GM12878 (cell line): ENCODE measurements around the gene SOWAHB. TPM values are rescaled to one million over a fixed set of nuclear protein-coding genes. Genes with fewer than 3 reads are reported as not detected.

ENCODE experiments used
- ATAC-seq: fragments of 200-7000 bp; cut with Tn5 transposase; 3 replicates; pipeline ENCODE4 v1.9.1; 2020; ENCODE audit warnings: mild to moderate bottlenecking, moderate library complexity
- BruUV-seq: library from RNA; stranded (reverse); fragments of 400-500 nt; replicated peaks from 2 replicates; lab custom pipeline; 2021; lab: Mats Ljungman, UMichigan
- CTCF ChIA-PET: fragments of 300-600 bp; sonication (Branson Sonifier 250); formaldehyde crosslinking; extraction: SDS; loops from one replicate; lab custom pipeline; 2021; ENCODE audit warnings: inconsistent platforms; lab: Yijun Ruan, JAX
- POLR2A ChIA-PET: fragments of 350-600 bp; formaldehyde crosslinking; extraction: SDS; loops from one replicate; lab custom pipeline; 2021; ENCODE audit warnings: inconsistent platforms; lab: Charles Lee
- RAD21 ChIA-PET: fragments of 300-600 bp; sonication (Branson Sonifier 250); formaldehyde crosslinking; loops from one replicate; lab custom pipeline; 2023; ENCODE audit warnings: antibody characterized with exemption; ENCODE audit not compliant: unreplicated experiment; lab: Charles Lee
- SMC1A ChIA-PET: fragments of 300-600 bp; sonication (Branson Sonifier 250); formaldehyde crosslinking; loops from one replicate; lab custom pipeline; 2023; ENCODE audit not compliant: unreplicated experiment, uncharacterized antibody; lab: Charles Lee
- DNase-seq: peaks from one replicate; pipeline ENCODE4 v3.0.0-alpha.2; 2011; ENCODE audit warnings: low read depth, low spot score
- FAIRE-seq: peaks from 3 replicates; lab custom pipeline; 2011; peaks lifted over from hg19 to GRCh38; lab: Jason Lieb, UNC
- H2AFZ ChIP-seq: 2 replicates; pipeline ENCODE4 v1.6.0; 2011; ENCODE audit warnings: low read depth, low read length, control low read depth; ENCODE audit not compliant: control insufficient read depth
- H3K27ac ChIP-seq: 2 replicates; pipeline ENCODE4 v1.5.1; 2011; ENCODE audit warnings: control low read depth; ENCODE audit not compliant: control insufficient read depth, insufficient read depth
- H3K27me3 ChIP-seq, 2 experiments: replicated peaks in 1 of 2; 2 replicates each; pipeline versions ENCODE4 v1.6.0 to v1.6.1; 2011; ENCODE audit warnings: low read length in 1 of 2; ENCODE audit not compliant: control insufficient read depth in 2 of 2, insufficient read depth in 2 of 2
- H3K36me3 ChIP-seq, 2 experiments: 2 replicates each; pipeline ENCODE4 v1.5.1; 2011; ENCODE audit warnings: low read length in 1 of 2; ENCODE audit not compliant: control insufficient read depth in 2 of 2, insufficient read depth in 2 of 2
- H3K4me1 ChIP-seq: 2 replicates; pipeline ENCODE4 v1.6.1; 2011; ENCODE audit warnings: mild to moderate bottlenecking, low read length, moderate library complexity, mixed read lengths; ENCODE audit not compliant: control insufficient read depth, insufficient read depth
- H3K4me2 ChIP-seq: 2 replicates; pipeline ENCODE4 v1.6.0; 2011; ENCODE audit warnings: control low read depth; ENCODE audit not compliant: control insufficient read depth, insufficient read depth
- H3K4me3 ChIP-seq: fragments of 200-600 bp; sonication (generic); 2 replicates; pipeline ENCODE4 v1.5.1; 2016
- H3K79me2 ChIP-seq: 2 replicates; pipeline ENCODE4 v1.6.0; 2011; ENCODE audit warnings: low read length; ENCODE audit not compliant: control insufficient read depth, insufficient read depth
- H3K9ac ChIP-seq: 2 replicates; pipeline ENCODE4 v1.8.0; 2011; ENCODE audit warnings: low read length, control low read depth, mixed read lengths; ENCODE audit not compliant: control insufficient read depth, insufficient read depth
- H3K9me3 ChIP-seq: replicated peaks from 3 replicates; pipeline ENCODE4 v1.5.1; 2011; ENCODE audit warnings: mild to moderate bottlenecking, low read length; ENCODE audit not compliant: control insufficient read depth, insufficient read depth
- H4K20me1 ChIP-seq: 2 replicates; pipeline ENCODE4 v1.6.0; 2011; ENCODE audit not compliant: control insufficient read depth, insufficient read depth
- CBX5 ChIP-seq: sonication (generic); IDR thresholded peaks from 2 replicates; pipeline ENCODE4 v1.6.1; 2016; ENCODE audit warnings: low read depth, moderate library complexity, mild to moderate bottlenecking, inconsistent platforms
- CHD2 ChIP-seq: IDR thresholded peaks from 2 replicates; pipeline ENCODE4 v1.6.1; 2011; ENCODE audit warnings: low read depth, low read length, improper control_type of control experiment, borderline replicate concordance
- IRF4 ChIP-seq: IDR thresholded peaks from 2 replicates; pipeline ENCODE4 v1.6.1; 2011; ENCODE audit warnings: low read depth, low read length
- MXI1 ChIP-seq: fragments of 150-350 bp; IDR thresholded peaks from 2 replicates; pipeline ENCODE4 v1.6.1; 2011; ENCODE audit warnings: low read depth, mild to moderate bottlenecking, inconsistent platforms, low read length, improper control_type of control experiment
- NR2F1 ChIP-seq: fragments of 450-650 bp; conservative IDR thresholded peaks from 2 replicates; pipeline ENCODE4 v1.6.1; 2017; ENCODE audit warnings: mild to moderate bottlenecking
- SP1 ChIP-seq: IDR thresholded peaks from one replicate; pipeline ENCODE4 v1.6.1; 2011; ENCODE audit warnings: low read depth, low read length
- TCF3 ChIP-seq: IDR thresholded peaks from 2 replicates; pipeline ENCODE4 v1.6.1; 2012; ENCODE audit warnings: low read depth, mild to moderate bottlenecking, low read length, borderline replicate concordance; ENCODE audit not compliant: insufficient read depth
- WGBS: methylation state at CpG from one replicate; pipeline ENCODE4 v1.1.6; 2016; ENCODE audit warnings: low lambda C conversion rate; ENCODE audit not compliant: insufficient replicate concordance, insufficient coverage; ENCODE audit errors: missing lambda C conversion rate; 5-methylcytosine and 5-hydroxymethylcytosine counted together
- in situ Hi-C: fragments of 300-500 bp; cut with MboI; formaldehyde crosslinking; loops from 9 replicates; pipeline ENCODE4 v1.14.3; 2018; ENCODE audit warnings: mixed read lengths
- intact Hi-C: fragments of 100-400 bp; cut with micrococcal nuclease; formaldehyde crosslinking; loops from one replicate; pipeline ENCODE4 v1.14.2; 2022; ENCODE audit not compliant: unreplicated experiment
- polyA plus RNA-seq, 11 experiments: library from polyadenylated mRNA; depleted of rRNA in 4 of 11; unstranded in 6 of 11; stranded (reverse) in 5 of 11; fragments of >200 nt; fragmentation: Nextera tagmentation in 4 of 11; fragmentation: Illumina TruSeq in 1 of 11; extraction: Ambion mirVana in 4 of 11; extraction: Trizol in 1 of 11; gene quantifications; 1 replicate in 1 of 11; 2 replicates in 10 of 11; pipeline versions ENCODE4 v1.2.1 to v1.2.3, GENCODE V29; 2011 to 2016; ENCODE audit warnings: inconsistent platforms in 2 of 11, missing spikeins in 2 of 11, low read depth in 1 of 11
- total RNA-seq, 4 experiments: library from RNA; depleted of rRNA in 3 of 4; stranded (reverse); fragments of >200 nt in 3 of 4; fragmentation: Illumina TruSeq in 1 of 4; extraction: Trizol in 1 of 4; gene quantifications; 2 replicates each; pipeline versions ENCODE4 v1.2.1 to v1.2.3, GENCODE V29; 2013 to 2021
- TF ChIP-seq, protein P1 (sequence below): fragments of 450-650 bp; IDR thresholded peaks from 2 replicates; pipeline ENCODE4 v1.6.1; 2017; ENCODE audit warnings: borderline replicate concordance
- TF ChIP-seq, protein P2 (sequence below): fragments of 450-650 bp; IDR thresholded peaks from 2 replicates; pipeline ENCODE4 v1.6.1; 2017; ENCODE audit warnings: mild to moderate bottlenecking, moderate library complexity
- TF ChIP-seq, protein P3 (sequence below): fragments of 450-650 bp; IDR thresholded peaks from 2 replicates; pipeline ENCODE4 v1.6.1; 2017; ENCODE audit warnings: mild to moderate bottlenecking, low read depth, inconsistent platforms; ENCODE audit not compliant: poor library complexity, severe bottlenecking
- TF ChIP-seq, protein P4 (sequence below): IDR thresholded peaks from 2 replicates; pipeline ENCODE4 v1.6.1; 2011; ENCODE audit warnings: mild to moderate bottlenecking, low read depth, low read length, moderate library complexity; ENCODE audit not compliant: insufficient replicate concordance

The SOWAHB gene
- total and polyA plus RNA-seq, 10 of the 15 experiments (the other 5 are each of a cell fraction or from before 2014, with no cell fraction given) = 0.01 to 0.13 (median 0.05) TPM; not detected in 4

DNA sequence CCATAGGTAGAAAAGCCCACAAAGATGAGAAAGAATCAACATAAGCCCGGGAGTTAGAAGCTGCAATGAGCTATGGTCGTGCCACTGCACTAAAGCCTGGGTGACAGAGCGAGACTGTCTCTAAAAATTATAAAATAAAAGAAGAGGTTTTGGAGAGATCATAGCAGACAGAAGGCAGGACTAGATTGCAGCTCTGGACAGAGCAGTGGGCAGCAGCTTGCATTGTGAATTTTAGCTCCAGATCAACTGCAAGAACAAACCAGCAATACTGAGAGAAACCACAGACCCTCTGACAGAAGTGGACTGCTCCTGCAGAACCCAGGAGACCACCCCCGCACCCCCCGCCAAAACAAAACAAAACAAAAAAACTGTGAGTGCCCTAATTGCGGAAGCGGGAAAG lies 30.6 kb downstream of the SOWAHB start:
- intact Hi-C loops = no loop called here

More for the DNA sequence above, 30.6 kb downstream of the SOWAHB start:
- DNase-seq (no peak), FAIRE-seq (no peak), ATAC-seq (no peak)
- RAD21 ChIA-PET = no interaction called here
- H3K79me2 ChIP-seq = no peaks in the 10 kb centered on the region
- no peaks in the 10 kb centered on the region for H3K27me3 ChIP-seq
- 57% methylated on average over 7 of the region's 7 CpGs for WGBS
- SMC1A ChIA-PET = no interaction called here
- peaks cover 3% of the 10 kb centered on the region; the same call in 1 of the 2 replicates for H3K4me1 ChIP-seq
- H3K4me2 ChIP-seq = no peak overlapping the region
- H3K27ac ChIP-seq = no peak overlapping the region
- CTCF ChIA-PET = interaction anchor here (0.7 kb wide), 1 partner anchor 11 kb away, joined by 3 read pairs; no protein-coding TSS in a partner anchor
- no peaks in the 10 kb centered on the region for H4K20me1 ChIP-seq
- H2AFZ ChIP-seq = no peak overlapping the region
- no peak overlapping the region for H3K4me3 ChIP-seq
- no peaks in the 10 kb centered on the region for H3K36me3 ChIP-seq
- no peaks in the 10 kb centered on the region; the same call in 1 of the 3 replicates for H3K9me3 ChIP-seq
- POLR2A ChIA-PET = no interaction called here
- H3K9ac ChIP-seq = no peak overlapping the region
- in situ Hi-C loops = no loop called here
- no TSS peak for BruUV-seq
- no peak for TF ChIP-seq MXI1
- TF ChIP-seq, protein P1, sequence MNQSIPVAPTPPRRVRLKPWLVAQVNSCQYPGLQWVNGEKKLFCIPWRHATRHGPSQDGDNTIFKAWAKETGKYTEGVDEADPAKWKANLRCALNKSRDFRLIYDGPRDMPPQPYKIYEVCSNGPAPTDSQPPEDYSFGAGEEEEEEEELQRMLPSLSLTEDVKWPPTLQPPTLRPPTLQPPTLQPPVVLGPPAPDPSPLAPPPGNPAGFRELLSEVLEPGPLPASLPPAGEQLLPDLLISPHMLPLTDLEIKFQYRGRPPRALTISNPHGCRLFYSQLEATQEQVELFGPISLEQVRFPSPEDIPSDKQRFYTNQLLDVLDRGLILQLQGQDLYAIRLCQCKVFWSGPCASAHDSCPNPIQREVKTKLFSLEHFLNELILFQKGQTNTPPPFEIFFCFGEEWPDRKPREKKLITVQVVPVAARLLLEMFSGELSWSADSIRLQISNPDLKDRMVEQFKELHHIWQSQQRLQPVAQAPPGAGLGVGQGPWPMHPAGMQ = no peak
- no peak for TF ChIP-seq NR2F1
- TF ChIP-seq, protein P2, sequence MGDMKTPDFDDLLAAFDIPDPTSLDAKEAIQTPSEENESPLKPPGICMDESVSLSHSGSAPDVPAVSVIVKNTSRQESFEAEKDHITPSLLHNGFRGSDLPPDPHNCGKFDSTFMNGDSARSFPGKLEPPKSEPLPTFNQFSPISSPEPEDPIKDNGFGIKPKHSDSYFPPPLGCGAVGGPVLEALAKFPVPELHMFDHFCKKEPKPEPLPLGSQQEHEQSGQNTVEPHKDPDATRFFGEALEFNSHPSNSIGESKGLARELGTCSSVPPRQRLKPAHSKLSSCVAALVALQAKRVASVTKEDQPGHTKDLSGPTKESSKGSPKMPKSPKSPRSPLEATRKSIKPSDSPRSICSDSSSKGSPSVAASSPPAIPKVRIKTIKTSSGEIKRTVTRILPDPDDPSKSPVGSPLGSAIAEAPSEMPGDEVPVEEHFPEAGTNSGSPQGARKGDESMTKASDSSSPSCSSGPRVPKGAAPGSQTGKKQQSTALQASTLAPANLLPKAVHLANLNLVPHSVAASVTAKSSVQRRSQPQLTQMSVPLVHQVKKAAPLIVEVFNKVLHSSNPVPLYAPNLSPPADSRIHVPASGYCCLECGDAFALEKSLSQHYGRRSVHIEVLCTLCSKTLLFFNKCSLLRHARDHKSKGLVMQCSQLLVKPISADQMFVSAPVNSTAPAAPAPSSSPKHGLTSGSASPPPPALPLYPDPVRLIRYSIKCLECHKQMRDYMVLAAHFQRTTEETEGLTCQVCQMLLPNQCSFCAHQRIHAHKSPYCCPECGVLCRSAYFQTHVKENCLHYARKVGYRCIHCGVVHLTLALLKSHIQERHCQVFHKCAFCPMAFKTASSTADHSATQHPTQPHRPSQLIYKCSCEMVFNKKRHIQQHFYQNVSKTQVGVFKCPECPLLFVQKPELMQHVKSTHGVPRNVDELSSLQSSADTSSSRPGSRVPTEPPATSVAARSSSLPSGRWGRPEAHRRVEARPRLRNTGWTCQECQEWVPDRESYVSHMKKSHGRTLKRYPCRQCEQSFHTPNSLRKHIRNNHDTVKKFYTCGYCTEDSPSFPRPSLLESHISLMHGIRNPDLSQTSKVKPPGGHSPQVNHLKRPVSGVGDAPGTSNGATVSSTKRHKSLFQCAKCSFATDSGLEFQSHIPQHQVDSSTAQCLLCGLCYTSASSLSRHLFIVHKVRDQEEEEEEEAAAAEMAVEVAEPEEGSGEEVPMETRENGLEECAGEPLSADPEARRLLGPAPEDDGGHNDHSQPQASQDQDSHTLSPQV = no peak
- TF ChIP-seq IRF4 = no peak
- no peak for TF ChIP-seq CBX5
- TF ChIP-seq, protein P3, sequence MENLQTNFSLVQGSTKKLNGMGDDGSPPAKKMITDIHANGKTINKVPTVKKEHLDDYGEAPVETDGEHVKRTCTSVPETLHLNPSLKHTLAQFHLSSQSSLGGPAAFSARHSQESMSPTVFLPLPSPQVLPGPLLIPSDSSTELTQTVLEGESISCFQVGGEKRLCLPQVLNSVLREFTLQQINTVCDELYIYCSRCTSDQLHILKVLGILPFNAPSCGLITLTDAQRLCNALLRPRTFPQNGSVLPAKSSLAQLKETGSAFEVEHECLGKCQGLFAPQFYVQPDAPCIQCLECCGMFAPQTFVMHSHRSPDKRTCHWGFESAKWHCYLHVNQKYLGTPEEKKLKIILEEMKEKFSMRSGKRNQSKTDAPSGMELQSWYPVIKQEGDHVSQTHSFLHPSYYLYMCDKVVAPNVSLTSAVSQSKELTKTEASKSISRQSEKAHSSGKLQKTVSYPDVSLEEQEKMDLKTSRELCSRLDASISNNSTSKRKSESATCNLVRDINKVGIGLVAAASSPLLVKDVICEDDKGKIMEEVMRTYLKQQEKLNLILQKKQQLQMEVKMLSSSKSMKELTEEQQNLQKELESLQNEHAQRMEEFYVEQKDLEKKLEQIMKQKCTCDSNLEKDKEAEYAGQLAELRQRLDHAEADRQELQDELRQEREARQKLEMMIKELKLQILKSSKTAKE = no peak
- TF ChIP-seq SP1 = no peak
- no peak for TF ChIP-seq TCF3
- TF ChIP-seq CHD2 = no peak
- TF ChIP-seq, protein P4, sequence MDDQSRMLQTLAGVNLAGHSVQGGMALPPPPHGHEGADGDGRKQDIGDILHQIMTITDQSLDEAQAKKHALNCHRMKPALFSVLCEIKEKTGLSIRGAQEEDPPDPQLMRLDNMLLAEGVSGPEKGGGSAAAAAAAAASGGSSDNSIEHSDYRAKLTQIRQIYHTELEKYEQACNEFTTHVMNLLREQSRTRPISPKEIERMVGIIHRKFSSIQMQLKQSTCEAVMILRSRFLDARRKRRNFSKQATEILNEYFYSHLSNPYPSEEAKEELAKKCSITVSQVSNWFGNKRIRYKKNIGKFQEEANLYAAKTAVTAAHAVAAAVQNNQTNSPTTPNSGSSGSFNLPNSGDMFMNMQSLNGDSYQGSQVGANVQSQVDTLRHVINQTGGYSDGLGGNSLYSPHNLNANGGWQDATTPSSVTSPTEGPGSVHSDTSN = no peak
